ENCODE data around the gene TLR2. TPM values are rescaled to one million over a fixed set of nuclear protein-coding genes. Genes with fewer than 3 reads are reported as not detected.
A peak's percentile ranks its signal among the peaks of the same experiment; 100 is the strongest.

Gene TLR2
- total RNA-seq, 1 donor from 2014 or later = 0.28 TPM

GRCh38 chr4:153731239-153731638 lies 47.2 kb downstream of the TLR2 start:
- Mint-ChIP-seq H3K4me1 (peaks cover 37% of the 10 kb centered on the region), H3K9me3 (peaks cover under 1% of the 10 kb centered on the region), H3K27me3 (ENCODE audit: low read depth) (no peaks in the 10 kb centered on the region), H3K36me3 (ENCODE audit: low read depth) (peaks cover 22% of the 10 kb centered on the region), H3K27ac (ENCODE audit: unreplicated experiment) (peak overlapping the region; percentile 64), H3K4me3 (no peak overlapping the region)
- TF ChIP-seq CTCF (conservative IDR thresholded peaks at IDR 0.05) = no peak
- DNase-seq (ENCODE audit: low read depth, low spot score) = no peak

GRCh38 chr4:153733751-153734448 lies 49.8 kb downstream of the TLR2 start:
- no peak for TF ChIP-seq CTCF (conservative IDR thresholded peaks at IDR 0.05)
- Mint-ChIP-seq H3K36me3 (ENCODE audit: low read depth) (peaks cover 27% of the 10 kb centered on the region), H3K9me3 (peaks cover 5% of the 10 kb centered on the region), H3K4me1 (peaks cover 31% of the 10 kb centered on the region), H3K27me3 (ENCODE audit: low read depth) (no peaks in the 10 kb centered on the region), H3K27ac (ENCODE audit: unreplicated experiment) (no peak overlapping the region), H3K4me3 (no peak overlapping the region)
- no peak for DNase-seq (ENCODE audit: low read depth, low spot score)

DNA sequence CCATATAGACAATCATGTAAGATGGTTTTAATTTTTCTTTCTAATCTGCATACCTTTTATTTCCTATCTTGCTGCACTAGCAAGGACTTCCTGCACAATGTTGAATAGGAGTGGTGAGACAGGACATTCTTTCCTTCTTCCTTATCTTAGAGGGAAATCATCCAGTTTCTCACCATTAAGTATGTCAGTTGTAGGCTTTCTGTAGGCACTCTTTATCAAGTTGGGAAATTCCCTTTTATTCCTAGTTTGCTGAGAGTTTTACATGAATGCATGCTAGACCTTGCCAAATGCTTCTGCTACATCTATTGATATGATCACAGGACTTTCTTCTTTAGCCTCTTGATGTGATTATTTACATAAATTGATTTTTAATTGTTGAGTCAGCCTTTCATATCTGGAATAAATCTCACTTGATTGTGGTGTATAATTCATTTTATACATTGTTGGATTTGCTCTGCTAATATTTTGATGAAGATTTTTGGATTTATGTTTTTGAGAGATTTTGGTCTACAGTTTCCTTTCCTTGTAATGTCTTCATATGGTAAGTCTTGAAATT lies 51.9 kb downstream of the TLR2 start:
- no peak overlapping the region for H3K4me3 Mint-ChIP-seq
- no peak for TF ChIP-seq CTCF (conservative IDR thresholded peaks at IDR 0.05)
- DNase-seq (ENCODE audit: low read depth, low spot score) = no peak
- peaks cover 40% of the 10 kb centered on the region for H3K36me3 Mint-ChIP-seq (ENCODE audit: low read depth)
- H3K4me1 Mint-ChIP-seq = peaks cover 26% of the 10 kb centered on the region
- no peak overlapping the region for H3K27ac Mint-ChIP-seq (ENCODE audit: unreplicated experiment)
- H3K27me3 Mint-ChIP-seq (ENCODE audit: low read depth) = no peaks in the 10 kb centered on the region
- peaks cover 15% of the 10 kb centered on the region for H3K9me3 Mint-ChIP-seq

GRCh38 chr4:153741541-153741940 lies 57.5 kb downstream of the TLR2 start:
- Mint-ChIP-seq H3K27ac (ENCODE audit: unreplicated experiment) (no peak overlapping the region), H3K4me1 (no peaks in the 10 kb centered on the region), H3K27me3 (ENCODE audit: low read depth) (no peaks in the 10 kb centered on the region), H3K9me3 (peaks cover 17% of the 10 kb centered on the region), H3K4me3 (no peak overlapping the region), H3K36me3 (ENCODE audit: low read depth) (peaks cover 57% of the 10 kb centered on the region)
- no peak for DNase-seq (ENCODE audit: low read depth, low spot score)
- no peak for TF ChIP-seq CTCF (conservative IDR thresholded peaks at IDR 0.05)

DNA sequence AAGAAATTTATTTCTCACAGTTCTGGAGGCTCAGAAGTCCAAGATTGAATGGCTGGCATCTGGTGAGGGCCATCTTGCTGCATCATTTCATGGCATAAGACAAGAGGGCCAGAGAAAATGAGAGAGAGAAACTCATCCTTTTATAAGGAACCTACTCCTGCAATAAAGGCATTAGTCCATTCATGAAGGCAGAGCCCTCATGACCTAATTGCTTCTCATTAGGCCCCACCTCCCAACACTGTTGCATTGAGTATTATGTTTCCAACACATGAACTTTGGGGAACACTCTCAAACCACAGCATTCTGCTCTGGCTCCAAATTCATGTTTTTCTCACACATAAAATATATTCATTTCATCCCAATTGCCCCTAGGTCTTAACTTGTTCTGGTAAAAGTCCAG lies 61.6 kb downstream of the TLR2 start:
- no peak for DNase-seq (ENCODE audit: low read depth, low spot score)

More for the DNA sequence above, 61.6 kb downstream of the TLR2 start:
- peaks cover 34% of the 10 kb centered on the region for H3K36me3 Mint-ChIP-seq (ENCODE audit: low read depth)
- no peaks in the 10 kb centered on the region for H3K27me3 Mint-ChIP-seq (ENCODE audit: low read depth)
- H3K4me3 Mint-ChIP-seq = no peak overlapping the region
- no peak overlapping the region for H3K27ac Mint-ChIP-seq (ENCODE audit: unreplicated experiment)
- H3K4me1 Mint-ChIP-seq = peaks cover 21% of the 10 kb centered on the region
- peaks cover 7% of the 10 kb centered on the region for H3K9me3 Mint-ChIP-seq
- no peak for TF ChIP-seq CTCF (conservative IDR thresholded peaks at IDR 0.05)

All from neural crest cell (in vitro differentiated cells).